ENCODE results near the gene CDH20. TPM values are rescaled to one million over a fixed set of nuclear protein-coding genes. Genes with fewer than 3 reads are reported as not detected.

Gene CDH20
- total and polyA plus RNA-seq, 2 experiments from 2014 or later: 1.3 to 3.6 TPM

GRCh38 chr18:61323951-61324350 lies 9.3 kb upstream of the CDH20 start:
- WGBS (ENCODE audit: low lambda C conversion rate, missing lambda C conversion rate): 90% methylated on average over 1 of the region's 1 CpG
- Histone ChIP-seq H3K36me3 (replicated peaks; ENCODE audit: insufficient read depth, low read depth) (no peaks in the 10 kb centered on the region), H3K79me2 (no peaks in the 10 kb centered on the region), H4K20me1 (ENCODE audit: insufficient read depth, poor library complexity, severe bottlenecking) (no peaks in the 10 kb centered on the region), H3K27me3 (peaks cover 2% of the 10 kb centered on the region), H3K4me1 (ENCODE audit: insufficient read depth) (no peaks in the 10 kb centered on the region), H3K9me3 (ENCODE audit: low read depth) (no peaks in the 10 kb centered on the region), H3K27ac (no peak overlapping the region), H2AFZ (no peak overlapping the region), H3K9me2 (replicated peaks; ENCODE audit: insufficient read depth) (no peaks in the 10 kb centered on the region), H3K4me2 (no peak overlapping the region), H3K4me3 (no peak overlapping the region)
- DNase-seq (ENCODE audit: low spot score): no peak
- TF ChIP-seq EZH2phosphoT487 (IDR thresholded peaks at IDR 0.05; ENCODE audit: low read depth, severe bottlenecking, unreplicated experiment): no peak
- no peak for TF ChIP-seq CTCF (IDR thresholded peaks at IDR 0.05; ENCODE audit: poor library complexity)
- no peak for TF ChIP-seq EZH2 (IDR thresholded peaks at IDR 0.05; ENCODE audit: borderline replicate concordance)

- no peak overlapping the region for H3K27ac ChIP-seq
- H3K9me2 ChIP-seq (replicated peaks; ENCODE audit: insufficient read depth): no peaks in the 10 kb centered on the region
- DNase-seq (ENCODE audit: low spot score): no peak
Observed at GRCh38 chr18:61326407-61326806, 6.8 kb upstream of the CDH20 start.

DNA sequence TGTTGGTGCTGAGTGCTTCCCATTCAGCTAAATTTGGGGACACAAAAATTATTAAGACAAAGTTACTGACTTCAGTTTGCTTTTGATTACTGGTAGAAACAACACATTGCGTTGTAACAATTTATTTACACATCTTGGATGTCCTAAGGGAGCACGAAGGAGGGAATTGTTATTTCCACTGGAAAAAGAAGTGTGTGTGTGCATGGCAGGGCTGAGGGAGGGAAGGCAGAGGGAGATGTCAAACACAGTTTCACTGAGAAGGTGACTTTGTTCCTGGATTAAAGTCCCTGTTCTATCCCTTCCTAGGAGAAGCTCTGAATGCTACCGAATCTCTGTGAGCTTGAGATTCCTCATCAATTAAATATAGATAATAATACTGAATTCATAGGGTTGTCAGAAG lies 3.8 kb upstream of the CDH20 start:
- no peak overlapping the region for H2AFZ ChIP-seq
- no peaks in the 10 kb centered on the region for H4K20me1 ChIP-seq (ENCODE audit: insufficient read depth, poor library complexity, severe bottlenecking)
- H3K79me2 ChIP-seq: no peaks in the 10 kb centered on the region
- H3K27me3 ChIP-seq: peaks cover 37% of the 10 kb centered on the region
- WGBS (ENCODE audit: low lambda C conversion rate, missing lambda C conversion rate): 69% methylated on average over 3 of the region's 3 CpGs
- no peak overlapping the region for H3K4me3 ChIP-seq
- H3K4me1 ChIP-seq (ENCODE audit: insufficient read depth): peaks cover 7% of the 10 kb centered on the region
- no peak for DNase-seq (ENCODE audit: low spot score)
- H3K9me2 ChIP-seq (replicated peaks; ENCODE audit: insufficient read depth): no peaks in the 10 kb centered on the region
- no peak overlapping the region for H3K4me2 ChIP-seq
- H3K9me3 ChIP-seq (ENCODE audit: low read depth): no peaks in the 10 kb centered on the region
- H3K36me3 ChIP-seq (replicated peaks; ENCODE audit: insufficient read depth, low read depth): no peaks in the 10 kb centered on the region
- no peak overlapping the region for H3K27ac ChIP-seq
- TF ChIP-seq CTCF (IDR thresholded peaks at IDR 0.05; ENCODE audit: poor library complexity) (no peak), EZH2 (IDR thresholded peaks at IDR 0.05; ENCODE audit: borderline replicate concordance) (no peak), EZH2phosphoT487 (IDR thresholded peaks at IDR 0.05; ENCODE audit: low read depth, severe bottlenecking, unreplicated experiment) (no peak)

More at GRCh38 chr18:61326407-61326806, 6.8 kb upstream of the CDH20 start:
- TF ChIP-seq CTCF (IDR thresholded peaks at IDR 0.05; ENCODE audit: poor library complexity): no peak
- TF ChIP-seq EZH2phosphoT487 (IDR thresholded peaks at IDR 0.05; ENCODE audit: low read depth, severe bottlenecking, unreplicated experiment): no peak
- no peak for TF ChIP-seq EZH2 (IDR thresholded peaks at IDR 0.05; ENCODE audit: borderline replicate concordance)
- Histone ChIP-seq H3K4me3 (no peak overlapping the region), H3K79me2 (no peaks in the 10 kb centered on the region), H3K4me1 (ENCODE audit: insufficient read depth) (no peaks in the 10 kb centered on the region), H2AFZ (no peak overlapping the region), H3K27me3 (peaks cover 8% of the 10 kb centered on the region), H3K4me2 (no peak overlapping the region), H4K20me1 (ENCODE audit: insufficient read depth, poor library complexity, severe bottlenecking) (no peaks in the 10 kb centered on the region), H3K9me3 (ENCODE audit: low read depth) (no peaks in the 10 kb centered on the region), H3K36me3 (replicated peaks; ENCODE audit: insufficient read depth, low read depth) (no peaks in the 10 kb centered on the region)

- Histone ChIP-seq H3K4me2 (no peak overlapping the region), H3K9me2 (replicated peaks; ENCODE audit: insufficient read depth) (no peaks in the 10 kb centered on the region), H3K4me3 (no peak overlapping the region), H3K27me3 (peaks cover 53% of the 10 kb centered on the region), H2AFZ (no peak overlapping the region), H3K36me3 (replicated peaks; ENCODE audit: insufficient read depth, low read depth) (no peaks in the 10 kb centered on the region), H3K27ac (no peak overlapping the region), H3K79me2 (no peaks in the 10 kb centered on the region), H3K9me3 (ENCODE audit: low read depth) (no peaks in the 10 kb centered on the region), H3K4me1 (ENCODE audit: insufficient read depth) (peaks cover 10% of the 10 kb centered on the region), H4K20me1 (ENCODE audit: insufficient read depth, poor library complexity, severe bottlenecking) (no peaks in the 10 kb centered on the region)
- TF ChIP-seq CTCF (IDR thresholded peaks at IDR 0.05; ENCODE audit: poor library complexity) (no peak), EZH2phosphoT487 (IDR thresholded peaks at IDR 0.05; ENCODE audit: low read depth, severe bottlenecking, unreplicated experiment) (no peak), EZH2 (IDR thresholded peaks at IDR 0.05; ENCODE audit: borderline replicate concordance) (no peak)
- DNase-seq (ENCODE audit: low spot score): no peak
- WGBS (ENCODE audit: low lambda C conversion rate, missing lambda C conversion rate): 83% methylated on average over 3 of the region's 3 CpGs
Observed at GRCh38 chr18:61331051-61331450, 2.2 kb upstream of the CDH20 start.

Measured in hepatocyte (in vitro differentiated cells).